GM12878 (cell line): ENCODE measurements around the gene EEF1A2. TPM values are rescaled to one million over a fixed set of nuclear protein-coding genes. Genes with fewer than 3 reads are reported as not detected.

Experiments
- ATAC-seq: fragments of 200-7000 bp; cut with Tn5 transposase; 3 replicates; pipeline ENCODE4 v1.9.1; 2020; ENCODE audit warnings: mild to moderate bottlenecking, moderate library complexity
- BruUV-seq: library from RNA; stranded (reverse); fragments of 400-500 nt; replicated peaks from 2 replicates; lab custom pipeline; 2021; lab: Mats Ljungman, UMichigan
- CTCF ChIA-PET: fragments of 300-600 bp; sonication (Branson Sonifier 250); formaldehyde crosslinking; extraction: SDS; loops from one replicate; lab custom pipeline; 2021; ENCODE audit warnings: inconsistent platforms; lab: Yijun Ruan, JAX
- POLR2A ChIA-PET: fragments of 350-600 bp; formaldehyde crosslinking; extraction: SDS; loops from one replicate; lab custom pipeline; 2021; ENCODE audit warnings: inconsistent platforms; lab: Charles Lee
- RAD21 ChIA-PET: fragments of 300-600 bp; sonication (Branson Sonifier 250); formaldehyde crosslinking; loops from one replicate; lab custom pipeline; 2023; ENCODE audit warnings: antibody characterized with exemption; ENCODE audit not compliant: unreplicated experiment; lab: Charles Lee
- SMC1A ChIA-PET: fragments of 300-600 bp; sonication (Branson Sonifier 250); formaldehyde crosslinking; loops from one replicate; lab custom pipeline; 2023; ENCODE audit not compliant: unreplicated experiment, uncharacterized antibody; lab: Charles Lee
- DNase-seq: peaks from one replicate; pipeline ENCODE4 v3.0.0-alpha.2; 2011; ENCODE audit warnings: low read depth, low spot score
- FAIRE-seq: peaks from 3 replicates; lab custom pipeline; 2011; peaks lifted over from hg19 to GRCh38; lab: Jason Lieb, UNC
- H2AFZ ChIP-seq: 2 replicates; pipeline ENCODE4 v1.6.0; 2011; ENCODE audit warnings: low read depth, low read length, control low read depth; ENCODE audit not compliant: control insufficient read depth
- H3K27ac ChIP-seq: 2 replicates; pipeline ENCODE4 v1.5.1; 2011; ENCODE audit warnings: control low read depth; ENCODE audit not compliant: control insufficient read depth, insufficient read depth
- H3K27me3 ChIP-seq, 2 experiments: replicated peaks in 1 of 2; 2 replicates each; pipeline versions ENCODE4 v1.6.0 to v1.6.1; 2011; ENCODE audit warnings: low read length in 1 of 2; ENCODE audit not compliant: control insufficient read depth in 2 of 2, insufficient read depth in 2 of 2
- H3K36me3 ChIP-seq, 2 experiments: 2 replicates each; pipeline ENCODE4 v1.5.1; 2011; ENCODE audit warnings: low read length in 1 of 2; ENCODE audit not compliant: control insufficient read depth in 2 of 2, insufficient read depth in 2 of 2
- H3K4me1 ChIP-seq: 2 replicates; pipeline ENCODE4 v1.6.1; 2011; ENCODE audit warnings: mild to moderate bottlenecking, low read length, moderate library complexity, mixed read lengths; ENCODE audit not compliant: control insufficient read depth, insufficient read depth
- H3K4me2 ChIP-seq: 2 replicates; pipeline ENCODE4 v1.6.0; 2011; ENCODE audit warnings: control low read depth; ENCODE audit not compliant: control insufficient read depth, insufficient read depth
- H3K4me3 ChIP-seq: fragments of 200-600 bp; sonication (generic); 2 replicates; pipeline ENCODE4 v1.5.1; 2016
- H3K79me2 ChIP-seq: 2 replicates; pipeline ENCODE4 v1.6.0; 2011; ENCODE audit warnings: low read length; ENCODE audit not compliant: control insufficient read depth, insufficient read depth
- H3K9ac ChIP-seq: 2 replicates; pipeline ENCODE4 v1.8.0; 2011; ENCODE audit warnings: low read length, control low read depth, mixed read lengths; ENCODE audit not compliant: control insufficient read depth, insufficient read depth
- H3K9me3 ChIP-seq: replicated peaks from 3 replicates; pipeline ENCODE4 v1.5.1; 2011; ENCODE audit warnings: mild to moderate bottlenecking, low read length; ENCODE audit not compliant: control insufficient read depth, insufficient read depth
- H4K20me1 ChIP-seq: 2 replicates; pipeline ENCODE4 v1.6.0; 2011; ENCODE audit not compliant: control insufficient read depth, insufficient read depth
- CEBPB ChIP-seq, 2 experiments: fragments of 150-350 bp in 1 of 2; IDR thresholded peaks; 2 replicates each; pipeline ENCODE4 v1.6.1; 2012 to 2014; ENCODE audit warnings: low read depth in 2 of 2, low read length in 2 of 2, borderline replicate concordance in 1 of 2, inconsistent platforms in 1 of 2
- CREM ChIP-seq: IDR thresholded peaks from 2 replicates; pipeline ENCODE4 v1.6.1; 2014; ENCODE audit warnings: antibody characterized with exemption, low read depth
- MAX ChIP-seq: IDR thresholded peaks from 2 replicates; pipeline ENCODE4 v1.6.1; 2012; ENCODE audit warnings: low read depth, low read length, improper control_type of control experiment
- TCF3 ChIP-seq: IDR thresholded peaks from 2 replicates; pipeline ENCODE4 v1.6.1; 2012; ENCODE audit warnings: low read depth, mild to moderate bottlenecking, low read length, borderline replicate concordance; ENCODE audit not compliant: insufficient read depth
- ZNF217 ChIP-seq: fragments of 450-650 bp; IDR thresholded peaks from 2 replicates; pipeline ENCODE4 v1.6.1; 2017; ENCODE audit warnings: antibody characterized with exemption, mild to moderate bottlenecking
- WGBS: methylation state at CpG from one replicate; pipeline ENCODE4 v1.1.6; 2016; ENCODE audit warnings: low lambda C conversion rate; ENCODE audit not compliant: insufficient replicate concordance, insufficient coverage; ENCODE audit errors: missing lambda C conversion rate; 5-methylcytosine and 5-hydroxymethylcytosine counted together
- in situ Hi-C: fragments of 300-500 bp; cut with MboI; formaldehyde crosslinking; loops from 9 replicates; pipeline ENCODE4 v1.14.3; 2018; ENCODE audit warnings: mixed read lengths
- intact Hi-C: fragments of 100-400 bp; cut with micrococcal nuclease; formaldehyde crosslinking; loops from one replicate; pipeline ENCODE4 v1.14.2; 2022; ENCODE audit not compliant: unreplicated experiment
- polyA plus RNA-seq, 11 experiments: library from polyadenylated mRNA; depleted of rRNA in 4 of 11; unstranded in 6 of 11; stranded (reverse) in 5 of 11; fragments of >200 nt; fragmentation: Nextera tagmentation in 4 of 11; fragmentation: Illumina TruSeq in 1 of 11; extraction: Ambion mirVana in 4 of 11; extraction: Trizol in 1 of 11; gene quantifications; 1 replicate in 1 of 11; 2 replicates in 10 of 11; pipeline versions ENCODE4 v1.2.1 to v1.2.3, GENCODE V29; 2011 to 2016; ENCODE audit warnings: inconsistent platforms in 2 of 11, missing spikeins in 2 of 11, low read depth in 1 of 11
- total RNA-seq, 4 experiments: library from RNA; depleted of rRNA in 3 of 4; stranded (reverse); fragments of >200 nt in 3 of 4; fragmentation: Illumina TruSeq in 1 of 4; extraction: Trizol in 1 of 4; gene quantifications; 2 replicates each; pipeline versions ENCODE4 v1.2.1 to v1.2.3, GENCODE V29; 2013 to 2021
- TF ChIP-seq, protein P1 (sequence below): fragments of 450-650 bp; IDR thresholded peaks from 2 replicates; pipeline ENCODE4 v1.6.1; 2017; ENCODE audit warnings: mild to moderate bottlenecking, moderate library complexity

Gene EEF1A2
- total and polyA plus RNA-seq, 10 of the 15 experiments (the other 5 are each of a cell fraction or from before 2014, with no cell fraction given), result 0.56 TPM; not detected in 9

GRCh38 chr20:63508072-63508768 lies 9.3 kb upstream of the EEF1A2 start:
- in situ Hi-C loops, result no loop called here
- Histone ChIP-seq H3K9me3 (peaks cover 2% of the 10 kb centered on the region; the same call in 1 of the 3 replicates), H3K27me3 (no peaks in the 10 kb centered on the region; a peak in 1 of 4 replicates), H3K4me3 (no peak overlapping the region), H4K20me1 (no peaks in the 10 kb centered on the region), H3K36me3 (no peaks in the 10 kb centered on the region), H3K9ac (no peak overlapping the region), H3K4me1 (no peaks in the 10 kb centered on the region), H3K4me2 (no peak overlapping the region)
- FAIRE-seq, result no peak
- 60% methylated on average over 33 of the region's 33 CpGs for WGBS
- SMC1A ChIA-PET, result no interaction called here
- TF ChIP-seq ZNF217, result no peak
- TF ChIP-seq TCF3, result no peak
- TF ChIP-seq CREM, result no peak
- TF ChIP-seq, protein P1, sequence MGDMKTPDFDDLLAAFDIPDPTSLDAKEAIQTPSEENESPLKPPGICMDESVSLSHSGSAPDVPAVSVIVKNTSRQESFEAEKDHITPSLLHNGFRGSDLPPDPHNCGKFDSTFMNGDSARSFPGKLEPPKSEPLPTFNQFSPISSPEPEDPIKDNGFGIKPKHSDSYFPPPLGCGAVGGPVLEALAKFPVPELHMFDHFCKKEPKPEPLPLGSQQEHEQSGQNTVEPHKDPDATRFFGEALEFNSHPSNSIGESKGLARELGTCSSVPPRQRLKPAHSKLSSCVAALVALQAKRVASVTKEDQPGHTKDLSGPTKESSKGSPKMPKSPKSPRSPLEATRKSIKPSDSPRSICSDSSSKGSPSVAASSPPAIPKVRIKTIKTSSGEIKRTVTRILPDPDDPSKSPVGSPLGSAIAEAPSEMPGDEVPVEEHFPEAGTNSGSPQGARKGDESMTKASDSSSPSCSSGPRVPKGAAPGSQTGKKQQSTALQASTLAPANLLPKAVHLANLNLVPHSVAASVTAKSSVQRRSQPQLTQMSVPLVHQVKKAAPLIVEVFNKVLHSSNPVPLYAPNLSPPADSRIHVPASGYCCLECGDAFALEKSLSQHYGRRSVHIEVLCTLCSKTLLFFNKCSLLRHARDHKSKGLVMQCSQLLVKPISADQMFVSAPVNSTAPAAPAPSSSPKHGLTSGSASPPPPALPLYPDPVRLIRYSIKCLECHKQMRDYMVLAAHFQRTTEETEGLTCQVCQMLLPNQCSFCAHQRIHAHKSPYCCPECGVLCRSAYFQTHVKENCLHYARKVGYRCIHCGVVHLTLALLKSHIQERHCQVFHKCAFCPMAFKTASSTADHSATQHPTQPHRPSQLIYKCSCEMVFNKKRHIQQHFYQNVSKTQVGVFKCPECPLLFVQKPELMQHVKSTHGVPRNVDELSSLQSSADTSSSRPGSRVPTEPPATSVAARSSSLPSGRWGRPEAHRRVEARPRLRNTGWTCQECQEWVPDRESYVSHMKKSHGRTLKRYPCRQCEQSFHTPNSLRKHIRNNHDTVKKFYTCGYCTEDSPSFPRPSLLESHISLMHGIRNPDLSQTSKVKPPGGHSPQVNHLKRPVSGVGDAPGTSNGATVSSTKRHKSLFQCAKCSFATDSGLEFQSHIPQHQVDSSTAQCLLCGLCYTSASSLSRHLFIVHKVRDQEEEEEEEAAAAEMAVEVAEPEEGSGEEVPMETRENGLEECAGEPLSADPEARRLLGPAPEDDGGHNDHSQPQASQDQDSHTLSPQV, result no peak
- TF ChIP-seq CEBPB (IDR thresholded peaks at IDR 0.05; ENCODE audit: borderline replicate concordance in 1 of 2, low read depth in 2 of 2, low read length in 2 of 2), result no peak
- TF ChIP-seq MAX, result no peak
- TF ChIP-seq, all 136 proteins: peak for 0
- intact Hi-C loops, result no loop called here
- H3K79me2 ChIP-seq, result no peaks in the 10 kb centered on the region
- ChIA-PET CTCF (no interaction called here), POLR2A (no interaction called here), RAD21 (no interaction called here)
- no TSS peak for BruUV-seq
- H3K27ac ChIP-seq, result no peak overlapping the region
- no peak overlapping the region for H2AFZ ChIP-seq
- DNase-seq (no peak), ATAC-seq (no peak)
